Epidermal melanocyte (primary cell): ENCODE measurements around the gene CCDC200.
"Not testable (repeated sequence)": the region's sequence is repeated elsewhere in the genome, so short reads cannot be mapped to it uniquely, and the experiment has no call there.

Experiments
- DNase-seq: peaks from one replicate; pipeline ENCODE4 v3.0.0; 2011; ENCODE audit warnings: low spot score; ENCODE audit not compliant: insufficient read length

CCDC200 gene

GRCh38 chr17:43216369-43216761 lies 12.1 kb downstream of the CCDC200 start:
- DNase-seq, result no peak

GRCh38 chr17:43215341-43215740 lies 13.1 kb downstream of the CCDC200 start:
- no peak for DNase-seq

- no peak for DNase-seq
Measured at GRCh38 chr17:43213545-43213944, 14.9 kb downstream of the CCDC200 start.

GRCh38 chr17:43212641-43213490 lies 15.6 kb downstream of the CCDC200 start:
- no peak for DNase-seq

GRCh38 chr17:43211480-43212402 lies 16.7 kb downstream of the CCDC200 start, which contains the start of gene TMEM106A:
TMEM106A (plus strand) TSS chr17:43211875; CDS start chr17:43213042, 1,167 bp downstream.
- DNase-seq, result peak; percentile 91

- DNase-seq, result no peak
Measured at GRCh38 chr17:43211123-43211479, 17.3 kb downstream of the CCDC200 start.

GRCh38 chr17:43210576-43210975 lies 17.8 kb downstream of the CCDC200 start:
- no peak for DNase-seq

- DNase-seq, result not testable (repeated sequence)
Measured at GRCh38 chr17:43203013-43203412, 25.4 kb downstream of the CCDC200 start.

- DNase-seq, result no peak
Measured at GRCh38 chr17:43200127-43200526, 28.3 kb downstream of the CCDC200 start.

GRCh38 chr17:43199633-43200032 lies 28.8 kb downstream of the CCDC200 start:
- DNase-seq, result no peak

GRCh38 chr17:43193251-43193650 lies 35.2 kb downstream of the CCDC200 start:
- no peak for DNase-seq

- not testable (repeated sequence) for DNase-seq
Measured at GRCh38 chr17:43186656-43187055, 41.8 kb downstream of the CCDC200 start.

- no peak for DNase-seq
Measured at GRCh38 chr17:43183921-43184320, 44.5 kb downstream of the CCDC200 start.

GRCh38 chr17:43176119-43176570 lies 52.3 kb downstream of the CCDC200 start:
- DNase-seq, result no peak

- DNase-seq, result no peak
Measured at GRCh38 chr17:43175213-43176118, 53.0 kb downstream of the CCDC200 start.

GRCh38 chr17:43171586-43172487 lies 56.6 kb downstream of the CCDC200 start:
- no peak for DNase-seq
